ENCODE measurements around the gene ISCA2.

GRCh38 chr14:74476107-74476506 is 17.5 kb upstream of the ISCA2 start:
- TF ChIP-seq POLR2AphosphoS5 (IDR thresholded peaks at IDR 0.05): no peak
- no peak for TF ChIP-seq CTCF (IDR thresholded peaks at IDR 0.05)
